Choroid plexus epithelial cell (primary cell): ENCODE results near the gene EFCAB10.

Source experiments
- DNase-seq: peaks from one replicate; pipeline ENCODE4 v3.0.0-alpha.2; 2010; ENCODE audit warnings: low read depth
- H3K4me3 ChIP-seq: 2 replicates; pipeline ENCODE4 v1.5.1; 2011; ENCODE audit warnings: low read depth, mild to moderate bottlenecking, control low read depth, low read length, moderate library complexity
- CTCF ChIP-seq: conservative IDR thresholded peaks from 2 replicates; pipeline ENCODE4 v1.5.1; 2011; ENCODE audit warnings: low read depth, mild to moderate bottlenecking, control low read depth, inconsistent platforms, low read length, moderate library complexity

Gene EFCAB10

DNA sequence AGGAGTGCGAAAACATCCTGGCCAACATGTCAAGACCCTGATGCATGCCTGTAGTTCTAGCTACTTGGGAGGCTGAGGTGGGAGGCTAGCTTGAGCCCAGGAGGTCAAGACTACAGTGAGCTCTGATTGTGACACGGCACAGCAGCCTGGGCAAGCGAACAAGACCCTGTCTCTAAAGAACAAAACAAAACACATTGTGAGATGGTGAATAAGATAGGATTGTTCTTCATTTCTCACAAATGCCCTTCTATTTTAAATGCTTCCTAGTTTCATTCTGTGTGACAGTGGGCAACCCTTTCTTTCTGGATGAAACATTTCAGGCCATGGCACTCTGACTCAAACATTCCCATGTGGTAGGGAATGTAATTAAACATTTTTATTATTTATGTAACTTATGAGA, 13.5 kb downstream of the EFCAB10 start:
- H3K4me3 ChIP-seq: no peak overlapping the region
- no peak for DNase-seq
- no peak for TF ChIP-seq CTCF

DNA sequence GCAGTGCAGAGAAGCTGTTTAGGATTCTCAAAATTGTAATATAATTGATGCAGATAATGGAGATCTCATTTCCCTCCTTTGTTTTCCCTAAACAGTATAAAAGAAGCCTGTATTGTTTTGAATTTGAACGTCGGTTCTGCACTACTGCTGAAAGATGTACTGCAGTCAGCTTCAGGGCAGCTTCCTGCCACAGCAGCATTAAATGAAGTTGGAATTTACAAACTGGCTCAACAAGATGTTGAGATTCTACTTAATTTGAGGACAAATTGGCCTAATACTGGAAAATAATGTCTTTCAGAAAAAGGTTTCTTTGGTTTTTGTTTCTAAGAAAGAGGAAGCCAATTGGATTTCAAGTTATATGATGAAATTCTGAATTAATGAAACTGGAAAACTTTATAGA, 14.3 kb downstream of the EFCAB10 start:
- H3K4me3 ChIP-seq: no peak overlapping the region
- TF ChIP-seq CTCF: no peak
- DNase-seq: no peak

- TF ChIP-seq CTCF: no peak
- H3K4me3 ChIP-seq: no peak overlapping the region
- DNase-seq: no peak
These were observed 16.1 kb downstream of the EFCAB10 start for GRCh38 chr7:105565190-105565589.

- no peak for TF ChIP-seq CTCF
- no peak overlapping the region for H3K4me3 ChIP-seq
- no peak for DNase-seq
These were observed 21.4 kb downstream of the EFCAB10 start for GRCh38 chr7:105559926-105560325.

DNA sequence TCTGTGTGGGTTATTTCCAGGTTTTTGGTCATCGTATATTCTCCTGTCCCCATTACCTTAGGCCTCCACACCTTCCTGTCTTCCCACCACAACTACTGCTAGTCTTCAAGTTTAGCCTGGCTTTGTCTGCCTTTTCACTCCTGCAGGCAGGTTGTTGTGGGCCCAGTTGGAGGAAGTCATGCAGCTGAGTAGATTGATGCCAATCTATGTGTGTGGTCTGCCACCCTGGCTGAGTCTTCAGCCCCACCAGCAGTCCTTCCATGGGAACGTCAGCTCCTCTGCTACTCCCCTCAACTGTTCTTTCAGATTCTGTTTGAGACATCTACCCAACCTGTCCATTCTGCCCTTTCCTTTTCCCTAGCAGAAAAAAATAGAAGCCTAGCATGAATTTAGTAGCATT, 43.0 kb downstream of the EFCAB10 start:
- H3K4me3 ChIP-seq: no peak overlapping the region
- TF ChIP-seq CTCF: no peak
- no peak for DNase-seq

- no peak for TF ChIP-seq CTCF
These were observed 48.4 kb downstream of the EFCAB10 start for GRCh38 chr7:105532709-105533460.

More at GRCh38 chr7:105532709-105533460, 48.4 kb downstream of the EFCAB10 start:
- H3K4me3 ChIP-seq: peak overlapping the region; percentile 81
- peak; percentile 6 for DNase-seq
